GM12878 (cell line): ENCODE results near the gene KCNQ1. TPM values are rescaled to one million over a fixed set of nuclear protein-coding genes. Genes with fewer than 3 reads are reported as not detected.

Experiments
- ATAC-seq: fragments of 200-7000 bp; cut with Tn5 transposase; 3 replicates; pipeline ENCODE4 v1.9.1; 2020; ENCODE audit warnings: mild to moderate bottlenecking, moderate library complexity
- BruUV-seq: library from RNA; stranded (reverse); fragments of 400-500 nt; replicated peaks from 2 replicates; lab custom pipeline; 2021; lab: Mats Ljungman, UMichigan
- CTCF ChIA-PET: fragments of 300-600 bp; sonication (Branson Sonifier 250); formaldehyde crosslinking; extraction: SDS; loops from one replicate; lab custom pipeline; 2021; ENCODE audit warnings: inconsistent platforms; lab: Yijun Ruan, JAX
- POLR2A ChIA-PET: fragments of 350-600 bp; formaldehyde crosslinking; extraction: SDS; loops from one replicate; lab custom pipeline; 2021; ENCODE audit warnings: inconsistent platforms; lab: Charles Lee
- RAD21 ChIA-PET: fragments of 300-600 bp; sonication (Branson Sonifier 250); formaldehyde crosslinking; loops from one replicate; lab custom pipeline; 2023; ENCODE audit warnings: antibody characterized with exemption; ENCODE audit not compliant: unreplicated experiment; lab: Charles Lee
- SMC1A ChIA-PET: fragments of 300-600 bp; sonication (Branson Sonifier 250); formaldehyde crosslinking; loops from one replicate; lab custom pipeline; 2023; ENCODE audit not compliant: unreplicated experiment, uncharacterized antibody; lab: Charles Lee
- DNase-seq: peaks from one replicate; pipeline ENCODE4 v3.0.0-alpha.2; 2011; ENCODE audit warnings: low read depth, low spot score
- FAIRE-seq: peaks from 3 replicates; lab custom pipeline; 2011; peaks lifted over from hg19 to GRCh38; lab: Jason Lieb, UNC
- H2AFZ ChIP-seq: 2 replicates; pipeline ENCODE4 v1.6.0; 2011; ENCODE audit warnings: low read depth, low read length, control low read depth; ENCODE audit not compliant: control insufficient read depth
- H3K27ac ChIP-seq: 2 replicates; pipeline ENCODE4 v1.5.1; 2011; ENCODE audit warnings: control low read depth; ENCODE audit not compliant: control insufficient read depth, insufficient read depth
- H3K27me3 ChIP-seq, 2 experiments: replicated peaks in 1 of 2; 2 replicates each; pipeline versions ENCODE4 v1.6.0 to v1.6.1; 2011; ENCODE audit warnings: low read length in 1 of 2; ENCODE audit not compliant: control insufficient read depth in 2 of 2, insufficient read depth in 2 of 2
- H3K36me3 ChIP-seq, 2 experiments: 2 replicates each; pipeline ENCODE4 v1.5.1; 2011; ENCODE audit warnings: low read length in 1 of 2; ENCODE audit not compliant: control insufficient read depth in 2 of 2, insufficient read depth in 2 of 2
- H3K4me1 ChIP-seq: 2 replicates; pipeline ENCODE4 v1.6.1; 2011; ENCODE audit warnings: mild to moderate bottlenecking, low read length, moderate library complexity, mixed read lengths; ENCODE audit not compliant: control insufficient read depth, insufficient read depth
- H3K4me2 ChIP-seq: 2 replicates; pipeline ENCODE4 v1.6.0; 2011; ENCODE audit warnings: control low read depth; ENCODE audit not compliant: control insufficient read depth, insufficient read depth
- H3K4me3 ChIP-seq: fragments of 200-600 bp; sonication (generic); 2 replicates; pipeline ENCODE4 v1.5.1; 2016
- H3K79me2 ChIP-seq: 2 replicates; pipeline ENCODE4 v1.6.0; 2011; ENCODE audit warnings: low read length; ENCODE audit not compliant: control insufficient read depth, insufficient read depth
- H3K9ac ChIP-seq: 2 replicates; pipeline ENCODE4 v1.8.0; 2011; ENCODE audit warnings: low read length, control low read depth, mixed read lengths; ENCODE audit not compliant: control insufficient read depth, insufficient read depth
- H3K9me3 ChIP-seq: replicated peaks from 3 replicates; pipeline ENCODE4 v1.5.1; 2011; ENCODE audit warnings: mild to moderate bottlenecking, low read length; ENCODE audit not compliant: control insufficient read depth, insufficient read depth
- H4K20me1 ChIP-seq: 2 replicates; pipeline ENCODE4 v1.6.0; 2011; ENCODE audit not compliant: control insufficient read depth, insufficient read depth
- ASH2L ChIP-seq: fragments of 300-600, 200-600 bp; sonication (generic); IDR thresholded peaks from 2 replicates; pipeline ENCODE4 v1.6.1; 2017; ENCODE audit warnings: low read depth, mild to moderate bottlenecking, borderline replicate concordance
- DPF2 ChIP-seq: fragments of 450-650 bp; IDR thresholded peaks from 2 replicates; pipeline ENCODE4 v1.6.1; 2017; ENCODE audit warnings: mild to moderate bottlenecking
- IKZF1 ChIP-seq: fragments of 450-650 bp; conservative IDR thresholded peaks from 2 replicates; pipeline ENCODE4 v1.6.1; 2017; ENCODE audit warnings: antibody characterized with exemption, mild to moderate bottlenecking
- IKZF2 ChIP-seq, 2 experiments: fragments of 450-650 bp; IDR thresholded peaks; 2 replicates each; pipeline ENCODE4 v1.6.1; 2017; ENCODE audit warnings: mild to moderate bottlenecking in 2 of 2, moderate library complexity in 2 of 2
- MEF2A ChIP-seq: IDR thresholded peaks from 2 replicates; pipeline ENCODE4 v1.6.1; 2011; ENCODE audit warnings: low read depth, mild to moderate bottlenecking, low read length, moderate library complexity; ENCODE audit not compliant: insufficient read depth
- MTA2 ChIP-seq: fragments of 450-650 bp; IDR thresholded peaks from 2 replicates; pipeline ENCODE4 v1.6.1; 2016; ENCODE audit warnings: low read depth, mild to moderate bottlenecking, moderate library complexity
- MXI1 ChIP-seq: fragments of 150-350 bp; IDR thresholded peaks from 2 replicates; pipeline ENCODE4 v1.6.1; 2011; ENCODE audit warnings: low read depth, mild to moderate bottlenecking, inconsistent platforms, low read length, improper control_type of control experiment
- NFIC ChIP-seq: IDR thresholded peaks from 2 replicates; pipeline ENCODE4 v1.6.1; 2012; ENCODE audit warnings: low read depth, mild to moderate bottlenecking, inconsistent platforms, low read length, moderate library complexity
- NR2C1 ChIP-seq: fragments of 450-650 bp; IDR thresholded peaks from 2 replicates; pipeline ENCODE4 v1.6.1; 2017; ENCODE audit warnings: antibody characterized with exemption, mild to moderate bottlenecking, moderate library complexity
- PAX5 ChIP-seq: IDR thresholded peaks from 2 replicates; pipeline ENCODE4 v1.6.1; 2011; ENCODE audit warnings: low read depth, low read length, borderline replicate concordance
- POLR2A ChIP-seq: IDR thresholded peaks from 2 replicates; pipeline ENCODE4 v1.6.1; 2011; ENCODE audit warnings: low read depth, mild to moderate bottlenecking, low read length
- POLR2AphosphoS2 ChIP-seq: IDR thresholded peaks from 2 replicates; pipeline ENCODE4 v1.6.1; 2011; ENCODE audit warnings: low read depth, mild to moderate bottlenecking, low read length, improper control_type of control experiment, moderate library complexity
- RAD21 ChIP-seq: IDR thresholded peaks from 2 replicates; pipeline ENCODE4 v1.6.1; 2011; ENCODE audit warnings: mild to moderate bottlenecking, low read depth, low read length, moderate library complexity; ENCODE audit not compliant: insufficient read depth
- SIN3A ChIP-seq: IDR thresholded peaks from 2 replicates; pipeline ENCODE4 v1.6.1; 2012; ENCODE audit warnings: low read depth, low read length, improper control_type of control experiment
- TBL1XR1 ChIP-seq: IDR thresholded peaks from 2 replicates; pipeline ENCODE4 v1.6.1; 2012; ENCODE audit warnings: low read depth, low read length, improper control_type of control experiment
- TCF12 ChIP-seq: IDR thresholded peaks from 2 replicates; pipeline ENCODE4 v1.6.1; 2011; ENCODE audit warnings: low read depth, mild to moderate bottlenecking, low read length
- TCF3 ChIP-seq: IDR thresholded peaks from 2 replicates; pipeline ENCODE4 v1.6.1; 2012; ENCODE audit warnings: low read depth, mild to moderate bottlenecking, low read length, borderline replicate concordance; ENCODE audit not compliant: insufficient read depth
- ZNF217 ChIP-seq: fragments of 450-650 bp; IDR thresholded peaks from 2 replicates; pipeline ENCODE4 v1.6.1; 2017; ENCODE audit warnings: antibody characterized with exemption, mild to moderate bottlenecking
- ZNF24 ChIP-seq: fragments of 450-650 bp; IDR thresholded peaks from 2 replicates; pipeline ENCODE4 v1.6.1; 2017; ENCODE audit warnings: antibody characterized with exemption, mild to moderate bottlenecking
- WGBS: methylation state at CpG from one replicate; pipeline ENCODE4 v1.1.6; 2016; ENCODE audit warnings: low lambda C conversion rate; ENCODE audit not compliant: insufficient replicate concordance, insufficient coverage; ENCODE audit errors: missing lambda C conversion rate; 5-methylcytosine and 5-hydroxymethylcytosine counted together
- in situ Hi-C: fragments of 300-500 bp; cut with MboI; formaldehyde crosslinking; loops from 9 replicates; pipeline ENCODE4 v1.14.3; 2018; ENCODE audit warnings: mixed read lengths
- intact Hi-C: fragments of 100-400 bp; cut with micrococcal nuclease; formaldehyde crosslinking; loops from one replicate; pipeline ENCODE4 v1.14.2; 2022; ENCODE audit not compliant: unreplicated experiment
- polyA plus RNA-seq, 11 experiments: library from polyadenylated mRNA; depleted of rRNA in 4 of 11; unstranded in 6 of 11; stranded (reverse) in 5 of 11; fragments of >200 nt; fragmentation: Nextera tagmentation in 4 of 11; fragmentation: Illumina TruSeq in 1 of 11; extraction: Ambion mirVana in 4 of 11; extraction: Trizol in 1 of 11; gene quantifications; 1 replicate in 1 of 11; 2 replicates in 10 of 11; pipeline versions ENCODE4 v1.2.1 to v1.2.3, GENCODE V29; 2011 to 2016; ENCODE audit warnings: inconsistent platforms in 2 of 11, missing spikeins in 2 of 11, low read depth in 1 of 11
- total RNA-seq, 4 experiments: library from RNA; depleted of rRNA in 3 of 4; stranded (reverse); fragments of >200 nt in 3 of 4; fragmentation: Illumina TruSeq in 1 of 4; extraction: Trizol in 1 of 4; gene quantifications; 2 replicates each; pipeline versions ENCODE4 v1.2.1 to v1.2.3, GENCODE V29; 2013 to 2021
- TF ChIP-seq, protein P1 (sequence below): IDR thresholded peaks from 2 replicates; pipeline ENCODE4 v1.6.1; 2012; ENCODE audit warnings: mild to moderate bottlenecking, low read depth, low read length

KCNQ1 gene
- total and polyA plus RNA-seq, 10 of the 15 experiments (the other 5 are each of a cell fraction or from before 2014, with no cell fraction given), result 0.03 to 0.15 (median 0.12) TPM; not detected in 7

DNA sequence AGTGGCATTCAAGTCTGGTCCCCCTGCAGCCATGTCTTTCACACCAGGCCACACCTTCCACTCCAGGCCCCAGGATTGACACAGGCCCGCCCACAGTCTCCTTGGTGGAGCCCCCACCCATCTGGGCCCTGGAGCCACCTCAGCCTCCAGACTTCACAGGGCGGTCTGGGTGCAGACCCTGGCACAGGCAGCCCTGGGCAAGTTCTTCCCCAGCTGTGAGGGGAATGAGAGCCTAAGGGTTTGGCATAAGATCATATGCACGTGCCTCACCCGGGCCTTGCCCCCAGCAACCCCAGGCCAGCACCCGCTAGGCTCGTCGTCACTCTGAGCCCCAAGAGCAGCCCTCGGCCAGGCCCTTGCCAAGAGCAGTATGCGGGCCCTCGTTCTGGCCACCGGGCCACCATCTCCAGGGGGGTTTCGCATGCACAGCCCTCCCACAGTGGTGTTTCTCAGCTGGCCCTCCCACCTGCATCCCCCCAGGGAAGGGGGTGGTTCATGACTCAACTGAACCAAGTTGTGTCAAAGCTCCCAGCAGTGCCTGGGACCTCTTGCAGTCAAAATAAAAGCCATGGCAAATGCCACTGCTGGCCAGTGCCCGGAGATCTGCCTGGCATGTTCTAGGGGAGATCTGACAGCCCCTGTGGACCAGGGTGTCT lies 325.4 kb downstream of the KCNQ1 start:
- no peak overlapping the region for H2AFZ ChIP-seq
- ChIA-PET POLR2A (no interaction called here), CTCF (no interaction called here), RAD21 (no interaction called here), SMC1A (no interaction called here)
- no peaks in the 10 kb centered on the region for H3K79me2 ChIP-seq
- H3K9me3 ChIP-seq, result no peaks in the 10 kb centered on the region; the same call in 2 of the 3 replicates
- in situ Hi-C loops, result no loop called here
- ATAC-seq (no peak), DNase-seq (no peak), FAIRE-seq (no peak)
- no TSS peak for BruUV-seq
- H3K27ac ChIP-seq, result no peak overlapping the region
- intact Hi-C loops, result no loop called here
- H3K4me3 ChIP-seq, result no peak overlapping the region
- WGBS, result 33% methylated on average over 13 of the region's 13 CpGs
- no peaks in the 10 kb centered on the region for H3K27me3 ChIP-seq
- TF ChIP-seq SIN3A (no peak), NR2C1 (no peak), IKZF1 (no peak), TCF3 (no peak), ASH2L (no peak), RAD21 (no peak), MEF2A (no peak), POLR2A (no peak), TCF12 (no peak), ZNF217 (no peak), TBL1XR1 (no peak), DPF2 (no peak), IKZF2 (IDR thresholded peaks at IDR 0.05) (no peak), ZNF24 (no peak), MXI1 (no peak), NFIC (no peak), POLR2AphosphoS2 (no peak), PAX5 (no peak), MTA2 (no peak)
- TF ChIP-seq, protein P1, sequence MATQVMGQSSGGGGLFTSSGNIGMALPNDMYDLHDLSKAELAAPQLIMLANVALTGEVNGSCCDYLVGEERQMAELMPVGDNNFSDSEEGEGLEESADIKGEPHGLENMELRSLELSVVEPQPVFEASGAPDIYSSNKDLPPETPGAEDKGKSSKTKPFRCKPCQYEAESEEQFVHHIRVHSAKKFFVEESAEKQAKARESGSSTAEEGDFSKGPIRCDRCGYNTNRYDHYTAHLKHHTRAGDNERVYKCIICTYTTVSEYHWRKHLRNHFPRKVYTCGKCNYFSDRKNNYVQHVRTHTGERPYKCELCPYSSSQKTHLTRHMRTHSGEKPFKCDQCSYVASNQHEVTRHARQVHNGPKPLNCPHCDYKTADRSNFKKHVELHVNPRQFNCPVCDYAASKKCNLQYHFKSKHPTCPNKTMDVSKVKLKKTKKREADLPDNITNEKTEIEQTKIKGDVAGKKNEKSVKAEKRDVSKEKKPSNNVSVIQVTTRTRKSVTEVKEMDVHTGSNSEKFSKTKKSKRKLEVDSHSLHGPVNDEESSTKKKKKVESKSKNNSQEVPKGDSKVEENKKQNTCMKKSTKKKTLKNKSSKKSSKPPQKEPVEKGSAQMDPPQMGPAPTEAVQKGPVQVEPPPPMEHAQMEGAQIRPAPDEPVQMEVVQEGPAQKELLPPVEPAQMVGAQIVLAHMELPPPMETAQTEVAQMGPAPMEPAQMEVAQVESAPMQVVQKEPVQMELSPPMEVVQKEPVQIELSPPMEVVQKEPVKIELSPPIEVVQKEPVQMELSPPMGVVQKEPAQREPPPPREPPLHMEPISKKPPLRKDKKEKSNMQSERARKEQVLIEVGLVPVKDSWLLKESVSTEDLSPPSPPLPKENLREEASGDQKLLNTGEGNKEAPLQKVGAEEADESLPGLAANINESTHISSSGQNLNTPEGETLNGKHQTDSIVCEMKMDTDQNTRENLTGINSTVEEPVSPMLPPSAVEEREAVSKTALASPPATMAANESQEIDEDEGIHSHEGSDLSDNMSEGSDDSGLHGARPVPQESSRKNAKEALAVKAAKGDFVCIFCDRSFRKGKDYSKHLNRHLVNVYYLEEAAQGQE, result no peak
- no peaks in the 10 kb centered on the region for H3K4me1 ChIP-seq
- H3K4me2 ChIP-seq, result no peak overlapping the region
- H3K36me3 ChIP-seq, result no peaks in the 10 kb centered on the region
- H4K20me1 ChIP-seq, result no peaks in the 10 kb centered on the region
- H3K9ac ChIP-seq, result no peak overlapping the region
